Mononuclear cell (primary cell): ENCODE data around the gene TYMS. TPM values are rescaled to one million over a fixed set of nuclear protein-coding genes. Genes with fewer than 3 reads are reported as not detected.
"Not testable (repeated sequence)": the region's sequence is repeated elsewhere in the genome, so short reads cannot be mapped to it uniquely, and the experiment has no call there.

Source experiments
- H3K27me3 ChIP-seq: 2 replicates; pipeline ENCODE4 v1.6.0; 2011; ENCODE audit warnings: low read length, control low read depth; ENCODE audit not compliant: insufficient read depth
- H3K4me1 ChIP-seq: 2 replicates; pipeline ENCODE4 v1.5.1; 2011; ENCODE audit warnings: mild to moderate bottlenecking, low read length, control low read depth; ENCODE audit not compliant: insufficient read depth
- H3K4me3 ChIP-seq: 2 replicates; pipeline ENCODE4 v1.5.1; 2011; ENCODE audit warnings: mild to moderate bottlenecking, low read length, moderate library complexity
- H3K9me3 ChIP-seq: 2 replicates; pipeline ENCODE4 v1.5.1; 2011; ENCODE audit warnings: low read depth, mild to moderate bottlenecking, control low read depth, low read length
- total RNA-seq: library from RNA; depleted of rRNA; stranded (reverse); fragments of >200 nt; gene quantifications from one replicate; pipeline ENCODE4 v1.2.3, GENCODE V29; 2012

Gene TYMS
- total RNA-seq, 1 donor = 0.63 TPM

DNA sequence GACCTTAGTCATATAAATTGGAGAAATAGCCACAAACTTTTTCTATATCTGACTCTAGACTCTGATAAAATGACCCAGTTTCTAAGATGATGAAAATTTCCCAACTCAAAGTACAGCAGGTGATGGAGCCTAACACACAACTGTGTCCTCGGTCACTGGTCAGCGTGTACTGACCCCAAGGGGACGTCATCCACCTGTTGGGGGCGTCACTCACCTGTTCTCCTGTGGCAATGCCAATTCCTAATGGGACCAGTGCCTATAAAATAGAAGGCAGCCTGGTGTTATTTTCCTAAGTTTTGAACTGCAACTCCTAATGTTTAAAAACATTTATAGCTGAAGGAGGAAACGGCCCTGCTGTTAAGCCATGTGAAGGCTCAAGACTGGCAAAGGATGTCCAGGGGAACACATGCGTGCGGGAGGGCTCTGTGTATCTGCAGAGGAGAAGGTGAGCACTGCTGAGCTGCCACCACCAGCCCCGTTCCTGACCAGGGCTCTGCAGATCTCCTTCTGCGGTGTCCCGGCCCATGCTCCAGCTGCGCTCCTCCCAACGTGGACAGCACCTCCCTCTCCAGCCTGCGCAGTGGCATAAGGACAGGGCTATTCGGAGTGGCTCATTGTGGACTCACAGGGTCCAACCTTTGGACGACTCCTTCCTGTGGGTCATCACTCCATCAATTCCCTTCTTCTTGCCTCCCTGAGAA, 21.2 kb downstream of the TYMS start:
- H3K9me3 ChIP-seq = no peaks in the 10 kb centered on the region
- no peak overlapping the region for H3K4me3 ChIP-seq
- no peaks in the 10 kb centered on the region for H3K27me3 ChIP-seq
- H3K4me1 ChIP-seq = peaks cover 10% of the 10 kb centered on the region

DNA sequence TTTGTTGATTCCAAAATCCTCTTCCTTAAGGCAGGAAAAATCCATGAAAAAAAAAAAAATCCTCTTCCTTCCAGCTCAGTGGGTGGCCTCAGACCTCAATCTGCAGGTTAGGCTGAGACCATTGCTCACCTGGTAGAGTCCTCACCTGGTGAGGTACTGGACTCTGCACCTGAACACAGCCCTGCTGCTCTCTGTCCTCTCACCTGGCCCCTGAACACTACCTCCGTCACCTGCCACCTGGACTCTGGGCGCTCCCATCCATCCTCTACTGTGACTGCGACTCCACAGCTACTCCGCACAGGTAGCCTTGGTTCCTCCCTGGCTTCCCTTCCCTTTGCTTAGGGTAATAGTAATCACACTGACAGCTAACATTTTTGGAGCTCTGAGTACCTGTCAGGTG, 22.1 kb downstream of the TYMS start:
- Histone ChIP-seq H3K4me3 (no peak overlapping the region), H3K9me3 (no peaks in the 10 kb centered on the region), H3K4me1 (peaks cover 10% of the 10 kb centered on the region), H3K27me3 (no peaks in the 10 kb centered on the region)

DNA sequence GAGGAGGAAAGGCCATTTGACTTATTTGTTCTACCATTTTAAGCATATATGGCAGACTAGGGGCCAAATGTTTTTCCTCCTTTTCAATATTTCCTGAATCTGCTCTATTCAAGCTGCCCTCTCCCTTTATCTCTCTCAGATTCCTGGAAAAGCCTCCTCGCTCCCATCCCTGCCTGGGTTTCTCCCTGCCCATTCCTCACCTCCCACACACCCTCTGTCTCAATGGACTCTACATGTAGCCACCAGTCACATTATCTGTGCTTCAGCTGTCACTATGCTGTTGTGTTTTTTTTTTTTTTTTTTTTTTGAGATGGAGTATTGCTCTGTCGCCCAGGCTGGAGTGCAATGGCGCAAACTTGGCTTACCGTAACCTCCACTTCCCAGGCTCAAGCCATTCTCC, 22.9 kb downstream of the TYMS start:
- H3K4me3 ChIP-seq = no peak overlapping the region
- peaks cover 10% of the 10 kb centered on the region for H3K4me1 ChIP-seq
- H3K27me3 ChIP-seq = no peaks in the 10 kb centered on the region
- no peaks in the 10 kb centered on the region for H3K9me3 ChIP-seq

DNA sequence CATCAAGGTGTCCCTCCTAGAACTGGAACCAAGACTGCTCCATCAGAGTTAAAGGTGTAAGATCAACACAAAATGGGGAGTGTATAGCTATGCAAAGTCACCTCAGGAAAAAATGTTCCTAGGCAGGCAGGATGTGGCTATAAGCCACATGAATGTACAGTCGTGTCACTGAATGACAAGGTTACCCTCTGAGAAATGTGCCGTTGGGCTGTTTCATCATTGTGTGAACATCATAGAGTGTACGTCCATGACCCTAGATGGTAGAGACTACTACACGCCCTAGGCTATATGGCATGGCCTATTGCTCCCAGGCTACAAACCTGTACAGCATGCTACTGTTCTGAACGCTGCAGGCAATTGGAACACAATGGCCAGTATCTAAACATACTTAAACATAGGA, 24.5 kb downstream of the TYMS start:
- Histone ChIP-seq H3K27me3 (no peaks in the 10 kb centered on the region), H3K9me3 (no peaks in the 10 kb centered on the region), H3K4me3 (no peak overlapping the region), H3K4me1 (peaks cover 10% of the 10 kb centered on the region)

DNA sequence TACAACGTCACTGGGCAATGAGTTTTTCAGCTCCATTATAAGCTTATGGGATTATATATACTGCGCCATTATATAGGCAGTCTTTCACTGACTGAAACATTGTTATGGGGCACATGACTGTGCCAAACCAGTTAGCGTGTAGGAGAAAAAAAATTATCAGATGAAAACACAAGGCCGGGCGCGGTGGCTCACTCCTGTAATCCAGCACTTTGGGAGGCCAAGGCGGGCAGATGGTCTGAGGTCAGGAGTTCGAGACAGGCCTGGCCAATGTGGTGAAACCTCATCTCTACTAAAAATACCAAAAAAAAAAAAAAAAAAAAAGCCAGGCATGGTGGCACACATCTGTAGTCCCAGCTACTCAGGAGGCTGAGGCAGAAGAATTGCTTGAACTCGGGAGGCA, 25.0 kb downstream of the TYMS start:
- not testable (repeated sequence) for H3K9me3 ChIP-seq, H3K27me3 ChIP-seq, H3K4me3 ChIP-seq, H3K4me1 ChIP-seq

DNA sequence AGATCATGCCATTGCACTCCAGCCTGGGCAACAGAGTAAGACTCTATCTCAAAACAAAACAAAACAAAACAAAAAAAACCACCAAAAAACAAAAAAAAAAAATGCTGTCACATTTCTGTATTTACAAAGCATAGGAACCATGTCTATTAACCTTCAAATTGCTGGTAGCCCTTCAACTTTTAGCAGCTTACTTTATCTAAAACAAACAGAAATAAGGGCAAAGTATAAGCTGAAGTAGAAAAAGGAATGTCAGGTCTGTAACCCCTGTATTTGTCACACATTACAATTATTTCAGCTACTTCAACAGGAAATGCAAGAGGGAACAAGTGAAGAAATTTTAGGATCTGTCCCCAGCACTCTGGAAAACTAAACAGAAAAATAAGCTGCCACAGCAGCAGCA, 25.4 kb downstream of the TYMS start:
- Histone ChIP-seq H3K4me3 (no peak overlapping the region), H3K9me3 (no peaks in the 10 kb centered on the region), H3K27me3 (no peaks in the 10 kb centered on the region), H3K4me1 (peaks cover 10% of the 10 kb centered on the region)

DNA sequence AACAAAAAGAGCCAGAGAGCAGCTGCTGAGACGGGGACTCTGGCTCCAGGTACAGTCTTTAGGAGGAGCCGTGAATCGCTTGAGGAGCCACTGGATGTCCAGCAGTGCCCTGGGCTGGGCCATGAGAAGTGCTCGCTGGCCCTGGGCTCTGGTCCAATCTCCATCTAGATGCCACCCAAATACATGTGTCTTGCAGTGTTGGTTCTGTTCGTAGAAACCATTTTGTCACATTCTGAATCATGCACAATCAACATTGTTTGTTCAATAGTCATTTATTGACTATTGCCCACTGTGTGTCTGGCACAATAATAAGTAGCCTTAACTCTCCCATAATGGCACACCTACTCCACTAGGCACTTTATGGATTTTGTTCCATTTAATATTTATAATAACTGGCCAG, 26.1 kb downstream of the TYMS start:
- no peaks in the 10 kb centered on the region for H3K9me3 ChIP-seq
- no peaks in the 10 kb centered on the region for H3K27me3 ChIP-seq
- H3K4me3 ChIP-seq = no peak overlapping the region
- H3K4me1 ChIP-seq = peaks cover 10% of the 10 kb centered on the region

DNA sequence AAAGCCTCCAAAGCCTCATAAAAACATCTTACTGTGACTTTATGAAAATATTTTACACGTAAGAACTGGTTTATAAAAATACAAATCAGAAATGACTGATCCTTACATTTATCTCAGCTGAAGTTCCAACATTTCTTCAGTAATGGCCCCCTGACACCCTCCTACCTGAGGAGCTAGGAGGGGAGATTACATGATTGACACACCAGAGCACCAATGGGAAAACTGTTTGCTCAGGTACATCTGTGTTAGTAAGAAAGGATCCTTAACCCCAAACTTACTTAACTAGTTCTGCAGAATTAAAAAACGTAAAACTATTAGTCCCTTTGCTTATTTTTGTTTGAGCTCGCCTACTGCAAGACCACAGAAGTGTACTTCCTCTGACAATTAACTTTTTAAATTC, 28.0 kb downstream of the TYMS start:
- Histone ChIP-seq H3K27me3 (no peaks in the 10 kb centered on the region), H3K4me1 (peaks cover 10% of the 10 kb centered on the region), H3K9me3 (no peaks in the 10 kb centered on the region), H3K4me3 (no peak overlapping the region)

DNA sequence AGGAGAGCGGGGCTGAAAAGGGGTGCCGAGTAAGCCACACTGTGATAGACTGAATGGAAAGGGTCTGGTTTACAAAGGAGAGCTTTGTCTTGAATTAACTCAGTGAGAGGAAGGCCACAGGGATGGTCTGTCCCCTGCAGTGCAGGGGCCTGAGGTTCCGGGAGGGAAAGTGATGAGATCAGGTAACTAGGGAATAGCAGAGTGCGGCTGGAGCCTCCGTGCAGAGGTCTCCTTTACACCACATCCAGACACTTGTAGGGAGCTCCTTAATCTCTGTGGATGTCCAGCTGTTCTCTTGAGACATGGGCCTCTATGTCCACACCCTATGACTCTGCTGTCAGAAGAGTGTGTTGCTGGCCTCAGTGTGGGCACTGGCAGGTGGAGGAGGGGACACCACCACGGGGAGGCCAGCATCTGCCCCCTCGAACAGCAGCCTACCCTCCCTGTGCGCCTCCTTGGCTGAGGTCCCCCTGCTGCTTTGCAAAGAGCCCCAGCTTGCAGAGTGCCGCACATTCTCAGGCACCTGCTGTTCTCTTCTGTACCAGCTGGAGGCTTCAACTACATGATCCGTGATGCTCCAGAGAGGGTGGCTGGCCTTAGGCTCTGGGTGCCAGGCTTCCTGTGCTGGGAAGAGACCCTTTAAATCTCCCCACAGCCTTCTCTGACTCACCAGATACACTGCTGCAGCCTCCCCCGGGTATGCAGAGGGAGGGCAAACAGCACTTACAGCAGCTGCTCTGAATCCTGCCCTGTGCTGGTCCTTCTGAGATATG, 29.1 kb downstream of the TYMS start:
- peaks cover 10% of the 10 kb centered on the region for H3K4me1 ChIP-seq
- H3K27me3 ChIP-seq = no peaks in the 10 kb centered on the region
- H3K9me3 ChIP-seq = no peaks in the 10 kb centered on the region
- H3K4me3 ChIP-seq = no peak overlapping the region

DNA sequence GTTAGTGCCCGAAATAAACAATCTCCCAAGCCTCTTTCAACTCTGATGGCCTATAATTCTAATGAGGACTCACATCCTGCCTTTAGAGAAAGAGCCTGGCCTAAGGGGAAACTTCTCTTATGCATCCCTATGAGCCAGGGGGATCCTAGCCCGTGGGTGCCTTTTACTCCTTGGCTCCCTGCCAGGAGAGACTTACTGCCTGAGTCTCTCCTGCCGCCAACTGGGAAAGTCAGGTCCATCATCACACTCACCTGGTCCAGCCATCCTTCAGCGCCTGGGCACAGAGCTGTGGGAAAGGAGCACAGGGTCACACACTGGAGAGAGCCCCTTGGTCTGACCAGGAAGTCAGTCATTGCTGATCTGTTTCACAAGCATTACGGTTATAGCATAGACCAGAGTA, 30.9 kb downstream of the TYMS start:
- no peak overlapping the region for H3K4me3 ChIP-seq
- no peaks in the 10 kb centered on the region for H3K9me3 ChIP-seq
- no peaks in the 10 kb centered on the region for H3K27me3 ChIP-seq
- no peaks in the 10 kb centered on the region for H3K4me1 ChIP-seq

DNA sequence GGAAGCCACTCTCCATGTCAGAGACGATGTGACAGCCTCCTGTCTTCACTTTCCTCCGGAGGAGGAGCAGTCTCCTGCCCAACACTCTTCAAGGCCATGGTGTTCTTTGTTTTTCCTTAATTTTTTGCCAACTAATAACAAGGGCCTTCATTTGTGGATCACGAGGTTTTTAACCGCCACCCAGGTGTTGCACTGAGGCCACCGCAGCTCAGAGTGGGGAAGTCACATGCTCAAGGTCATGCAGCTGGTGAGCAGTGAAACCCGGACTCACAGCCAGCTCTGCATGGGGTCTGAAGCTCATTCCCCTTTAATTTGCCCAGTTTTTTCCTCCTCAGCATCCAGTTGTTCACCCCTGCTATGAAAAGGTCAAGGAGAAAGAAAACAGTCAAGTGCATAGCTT, 35.4 kb downstream of the TYMS start:
- Histone ChIP-seq H3K9me3 (no peaks in the 10 kb centered on the region), H3K27me3 (no peaks in the 10 kb centered on the region), H3K4me1 (no peaks in the 10 kb centered on the region), H3K4me3 (no peak overlapping the region)

DNA sequence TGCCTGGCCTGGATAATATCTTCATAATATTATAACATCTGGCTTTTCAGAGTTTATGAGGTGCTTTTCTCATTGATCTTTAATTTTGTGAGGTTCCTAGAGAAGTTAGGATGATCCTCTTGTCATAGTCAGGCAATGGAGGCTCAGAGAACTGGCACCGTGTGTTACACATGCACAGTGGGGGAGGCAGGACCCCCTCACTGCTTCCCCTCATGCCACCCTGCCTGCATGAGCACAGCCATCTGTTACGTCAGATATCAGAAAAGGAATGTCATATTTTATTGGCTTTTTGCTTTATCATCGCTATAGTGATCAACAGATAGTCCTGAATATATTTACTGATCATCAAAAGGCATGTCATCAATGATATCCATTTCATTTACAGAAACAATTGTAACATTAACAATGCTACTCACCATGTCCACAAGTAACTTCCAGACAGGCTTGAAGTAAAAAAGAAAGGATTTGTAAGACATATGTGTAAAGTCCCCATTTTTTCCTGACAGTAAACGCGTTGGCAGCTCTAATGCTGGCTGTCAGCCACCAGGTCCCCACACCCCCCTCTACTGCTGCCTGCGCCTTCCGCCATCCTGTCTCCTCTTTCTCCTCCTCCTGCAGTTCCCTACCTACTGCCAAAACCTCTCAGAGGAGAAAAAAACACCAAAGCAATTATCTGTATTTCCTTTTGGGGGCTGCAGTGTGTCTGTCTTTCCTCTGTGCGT, 36.2 kb downstream of the TYMS start:
- no peaks in the 10 kb centered on the region for H3K4me1 ChIP-seq
- H3K4me3 ChIP-seq = no peak overlapping the region
- H3K27me3 ChIP-seq = no peaks in the 10 kb centered on the region
- H3K9me3 ChIP-seq = no peaks in the 10 kb centered on the region

DNA sequence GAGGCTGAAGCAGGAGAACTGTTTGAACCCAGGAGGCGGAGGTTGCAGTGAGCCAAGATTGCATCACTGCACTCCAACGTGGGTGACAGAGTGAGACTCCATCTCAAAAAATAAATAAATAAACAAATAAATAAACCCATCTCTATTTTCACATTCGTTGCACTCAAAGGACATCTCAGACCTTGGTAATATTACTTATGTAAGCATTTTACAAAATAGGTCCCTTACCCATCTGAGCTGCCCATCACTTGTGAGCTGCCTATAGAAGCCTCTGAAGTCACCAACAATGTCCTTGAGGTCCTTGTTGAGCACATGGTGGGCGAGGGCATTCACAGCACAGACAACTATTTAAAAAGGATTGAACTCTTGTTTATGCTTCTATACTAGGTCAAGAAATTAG, 39.6 kb downstream of the TYMS start:
- Histone ChIP-seq H3K27me3 (no peaks in the 10 kb centered on the region), H3K4me3 (no peak overlapping the region), H3K4me1 (no peaks in the 10 kb centered on the region), H3K9me3 (no peaks in the 10 kb centered on the region)

DNA sequence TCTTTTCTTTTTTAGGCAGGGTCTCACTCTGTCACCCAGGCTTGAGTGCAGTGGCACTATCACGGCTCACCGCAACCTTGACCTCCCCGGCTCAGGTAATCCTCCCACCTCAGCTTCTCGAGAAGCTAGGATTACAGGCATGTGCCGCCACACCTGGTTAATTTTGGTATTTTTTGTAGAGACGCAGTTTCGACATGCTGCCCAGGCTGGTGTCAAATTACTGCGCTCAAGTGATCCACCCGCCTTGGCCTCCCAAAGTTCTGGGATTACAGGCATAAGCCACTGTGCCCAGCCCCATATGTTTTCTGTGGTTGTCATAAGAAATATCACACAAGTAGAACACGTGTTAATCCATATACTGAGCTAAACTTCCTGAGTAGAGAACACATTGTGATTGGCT, 40.3 kb downstream of the TYMS start:
- no peak overlapping the region for H3K4me3 ChIP-seq
- no peaks in the 10 kb centered on the region for H3K4me1 ChIP-seq
- no peaks in the 10 kb centered on the region for H3K9me3 ChIP-seq
- no peaks in the 10 kb centered on the region for H3K27me3 ChIP-seq

DNA sequence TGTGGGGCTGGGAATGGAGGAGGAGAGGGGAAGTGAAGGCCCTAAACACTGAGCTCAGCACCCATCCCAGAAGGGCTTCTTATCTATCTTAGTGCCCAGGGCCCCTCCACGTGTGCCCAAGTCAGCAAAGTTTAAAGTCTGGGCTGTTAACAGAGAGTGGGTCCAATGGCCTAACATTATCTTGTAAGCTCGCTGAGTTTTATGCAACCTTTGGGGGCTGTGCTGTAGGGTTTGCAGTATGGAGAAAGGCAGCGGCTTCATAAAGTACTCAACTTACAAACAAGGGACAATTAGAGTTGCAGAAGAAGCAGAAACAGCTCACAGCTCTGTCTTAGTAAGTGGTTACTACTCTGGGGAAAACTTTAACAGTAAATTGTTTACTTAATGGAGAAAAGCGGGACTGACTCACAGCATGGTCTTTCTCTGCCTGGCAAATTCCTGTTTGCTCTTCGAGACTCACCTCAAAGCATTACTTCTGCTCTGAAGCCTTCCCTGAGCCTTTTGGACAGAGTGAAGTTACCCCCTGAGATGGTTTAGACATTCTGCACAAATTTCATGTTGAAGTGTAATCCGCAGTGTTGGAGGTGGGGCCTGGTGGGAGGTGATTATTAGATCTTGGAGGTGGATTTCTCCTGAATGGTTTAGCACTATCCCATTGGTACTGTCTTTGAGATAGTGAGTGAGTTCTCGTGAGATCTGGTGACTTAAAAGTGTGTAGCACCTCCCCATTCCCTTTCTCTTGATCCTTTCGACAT, 45.9 kb downstream of the TYMS start:
- Histone ChIP-seq H3K27me3 (no peaks in the 10 kb centered on the region), H3K4me1 (no peaks in the 10 kb centered on the region), H3K4me3 (no peak overlapping the region), H3K9me3 (no peaks in the 10 kb centered on the region)
